ENCODE data around the gene FIGNL1. TPM values are rescaled to one million over a fixed set of nuclear protein-coding genes. Genes with fewer than 3 reads are reported as not detected.
A peak's percentile ranks its signal among the peaks of the same experiment; 100 is the strongest.
"Not testable (repeated sequence)": the region's sequence is repeated elsewhere in the genome, so short reads cannot be mapped to it uniquely, and the experiment has no call there.

FIGNL1 gene
- total RNA-seq, 4 donors from 2014 or later: 3.3 to 6.1 (median 4.5) TPM

DNA sequence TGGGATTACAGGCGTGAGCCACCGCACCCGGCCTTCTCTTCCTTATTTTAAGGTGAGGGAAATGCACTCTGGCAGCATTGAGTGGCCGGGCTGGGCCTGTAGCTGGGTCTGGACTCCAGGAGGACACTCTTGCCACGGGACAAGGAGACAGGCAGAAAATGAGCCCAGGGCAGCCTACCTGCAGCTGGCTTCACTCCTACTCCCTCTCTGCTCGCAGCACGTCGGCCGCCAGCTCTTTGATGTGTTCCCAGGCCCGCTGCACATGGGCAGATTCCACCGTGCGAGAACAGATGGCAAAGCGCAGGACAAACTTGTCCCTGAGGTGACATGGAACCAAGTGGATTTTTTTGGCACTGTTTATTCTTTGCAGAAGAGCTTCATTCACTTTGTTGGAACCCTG is 12.9 kb upstream of the FIGNL1 start:
- peak; percentile 92 for DNase-seq (ENCODE audit: extremely low spot score)
- WGBS: 90% methylated on average over 13 of the region's 13 CpGs
- H3K27ac ChIP-seq (replicated peaks in 1 of 4): no peak overlapping the region
- H3K4me3 ChIP-seq: no peak overlapping the region
- TF ChIP-seq, protein P1, sequence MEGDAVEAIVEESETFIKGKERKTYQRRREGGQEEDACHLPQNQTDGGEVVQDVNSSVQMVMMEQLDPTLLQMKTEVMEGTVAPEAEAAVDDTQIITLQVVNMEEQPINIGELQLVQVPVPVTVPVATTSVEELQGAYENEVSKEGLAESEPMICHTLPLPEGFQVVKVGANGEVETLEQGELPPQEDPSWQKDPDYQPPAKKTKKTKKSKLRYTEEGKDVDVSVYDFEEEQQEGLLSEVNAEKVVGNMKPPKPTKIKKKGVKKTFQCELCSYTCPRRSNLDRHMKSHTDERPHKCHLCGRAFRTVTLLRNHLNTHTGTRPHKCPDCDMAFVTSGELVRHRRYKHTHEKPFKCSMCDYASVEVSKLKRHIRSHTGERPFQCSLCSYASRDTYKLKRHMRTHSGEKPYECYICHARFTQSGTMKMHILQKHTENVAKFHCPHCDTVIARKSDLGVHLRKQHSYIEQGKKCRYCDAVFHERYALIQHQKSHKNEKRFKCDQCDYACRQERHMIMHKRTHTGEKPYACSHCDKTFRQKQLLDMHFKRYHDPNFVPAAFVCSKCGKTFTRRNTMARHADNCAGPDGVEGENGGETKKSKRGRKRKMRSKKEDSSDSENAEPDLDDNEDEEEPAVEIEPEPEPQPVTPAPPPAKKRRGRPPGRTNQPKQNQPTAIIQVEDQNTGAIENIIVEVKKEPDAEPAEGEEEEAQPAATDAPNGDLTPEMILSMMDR (IDR thresholded peaks at IDR 0.05): no peak
- TF ChIP-seq POLR2AphosphoS5 (IDR thresholded peaks at IDR 0.05) (no peak), POLR2A (IDR thresholded peaks at IDR 0.05; ENCODE audit: low read depth) (no peak), EP300 (IDR thresholded peaks at IDR 0.05) (no peak)
- no peaks in the 10 kb centered on the region for H3K36me3 ChIP-seq
- no peaks in the 10 kb centered on the region for H3K9me3 ChIP-seq
- no peaks in the 10 kb centered on the region for H3K27me3 ChIP-seq
- peaks cover 4 to 5% (median 4%) of the 10 kb centered on the region in 4 donors for H3K4me1 ChIP-seq
- intact Hi-C loops (cut with DNase I): loop anchor here (10.0 kb wide), 2 partner anchors 342 to 602 kb away; no protein-coding TSS in a partner anchor

- Histone ChIP-seq H3K4me1 (no peaks in the 10 kb centered on the region), H3K9me3 (no peaks in the 10 kb centered on the region), H3K27me3 (no peaks in the 10 kb centered on the region), H3K4me3 (no peak overlapping the region), H3K27ac (replicated peaks in 1 of 4) (no peak overlapping the region), H3K36me3 (no peaks in the 10 kb centered on the region)
- TF ChIP-seq POLR2AphosphoS5 (IDR thresholded peaks at IDR 0.05): no peak
- TF ChIP-seq POLR2A (IDR thresholded peaks at IDR 0.05; ENCODE audit: low read depth): no peak
- TF ChIP-seq, protein P1 (IDR thresholded peaks at IDR 0.05): no peak
- no peak for TF ChIP-seq EP300 (IDR thresholded peaks at IDR 0.05)
- WGBS: 58% methylated on average over 4 of the region's 4 CpGs
- intact Hi-C loops (cut with DNase I): loop anchor here (10.0 kb wide), 2 partner anchors 342 to 602 kb away; no protein-coding TSS in a partner anchor
- no peak for DNase-seq (ENCODE audit: extremely low spot score)
Measured at GRCh38 chr7:50462361-50462760, 12.2 kb upstream of the FIGNL1 start.

- DNase-seq (ENCODE audit: extremely low spot score): no peak
- no peak overlapping the region for H3K4me3 ChIP-seq
- H3K9me3 ChIP-seq: no peaks in the 10 kb centered on the region
- no peak overlapping the region for H3K27ac ChIP-seq (replicated peaks in 1 of 4)
- TF ChIP-seq POLR2A (IDR thresholded peaks at IDR 0.05; ENCODE audit: low read depth) (no peak), EP300 (IDR thresholded peaks at IDR 0.05) (no peak), POLR2AphosphoS5 (IDR thresholded peaks at IDR 0.05) (no peak)
- TF ChIP-seq, protein P1 (IDR thresholded peaks at IDR 0.05): no peak
- no peaks in the 10 kb centered on the region for H3K27me3 ChIP-seq
- intact Hi-C loops (cut with DNase I): loop anchor here (10.0 kb wide), 2 partner anchors 343 to 603 kb away; no protein-coding TSS in a partner anchor
- no peaks in the 10 kb centered on the region for H3K36me3 ChIP-seq
- no peaks in the 10 kb centered on the region for H3K4me1 ChIP-seq
- WGBS: 100% methylated on average over 1 of the region's 1 CpG
Measured at GRCh38 chr7:50461695-50462094, 11.5 kb upstream of the FIGNL1 start.

- DNase-seq (ENCODE audit: extremely low spot score); H3K36me3 ChIP-seq; H3K27me3 ChIP-seq; H3K4me1 ChIP-seq; H3K9me3 ChIP-seq; intact Hi-C loops (cut with DNase I); H3K4me3 ChIP-seq; H3K27ac ChIP-seq (replicated peaks in 1 of 4): not testable (repeated sequence)
- WGBS: no CpG with 5 or more reads among the region's 27 CpGs
Measured at GRCh38 chr7:50459183-50459582, 9.0 kb upstream of the FIGNL1 start.

DNA sequence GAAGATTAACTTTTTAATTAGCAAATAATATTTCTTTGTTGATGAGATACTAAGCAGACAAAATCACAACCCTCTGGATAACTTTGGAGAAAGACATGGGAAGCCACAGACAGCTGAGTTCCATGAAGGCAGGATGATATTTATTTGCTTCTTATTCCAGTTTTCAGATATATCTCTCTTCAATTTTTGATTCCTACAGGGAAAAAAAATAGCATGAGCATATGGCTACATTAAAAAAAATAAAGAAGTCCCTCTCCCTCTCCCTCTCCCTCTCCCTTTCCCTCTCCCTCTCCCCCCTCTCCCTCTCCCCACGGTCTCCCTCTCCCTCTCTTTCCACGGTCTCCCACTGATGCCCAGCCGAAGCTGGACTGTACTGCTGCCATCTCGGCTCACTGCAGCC is 8.5 kb upstream of the FIGNL1 start:
- H3K27me3 ChIP-seq; H3K9me3 ChIP-seq; H3K4me1 ChIP-seq; H3K36me3 ChIP-seq; H3K27ac ChIP-seq (replicated peaks in 1 of 4); intact Hi-C loops (cut with DNase I); H3K4me3 ChIP-seq: not testable (repeated sequence)
- peak; percentile 5 for DNase-seq (ENCODE audit: extremely low spot score)
- 93% methylated on average over 4 of the region's 4 CpGs for WGBS

DNA sequence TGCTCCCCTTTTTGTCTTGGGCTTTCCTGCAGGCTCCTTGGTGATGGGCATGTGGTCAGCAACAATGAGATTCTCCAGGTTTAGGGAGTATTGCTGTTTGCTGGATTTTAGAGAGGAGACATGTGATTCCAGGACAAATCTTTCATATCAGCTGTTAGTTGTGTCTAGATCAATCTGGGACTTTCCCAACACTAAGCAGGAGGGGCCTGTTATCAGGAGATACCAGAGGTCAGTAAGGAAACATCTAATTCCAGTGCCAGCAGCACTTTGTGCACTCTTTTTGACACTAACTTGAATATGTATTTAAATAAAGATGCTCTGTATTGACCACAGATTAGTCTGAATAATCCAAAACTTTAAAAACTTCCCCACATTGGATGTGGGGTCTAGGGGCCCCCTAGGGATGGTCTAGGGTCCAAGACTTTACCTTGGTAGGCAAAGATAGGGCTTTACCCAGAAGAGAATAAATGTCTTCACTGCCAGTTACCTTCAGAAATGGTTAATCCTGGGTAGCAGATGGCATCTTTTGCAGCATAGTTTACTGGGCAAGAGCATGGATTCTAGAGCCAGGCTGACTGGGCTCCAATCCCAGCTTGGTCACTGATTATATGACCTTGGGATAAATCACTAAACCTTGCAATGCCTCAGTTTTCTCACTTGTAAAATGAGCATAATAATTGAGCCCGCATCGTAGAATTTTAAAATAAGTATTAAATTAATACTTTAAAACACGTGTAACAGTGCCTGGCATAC is 6.4 kb upstream of the FIGNL1 start:
- WGBS: 74% methylated on average over 3 of the region's 3 CpGs
- Histone ChIP-seq H3K9me3 (no peaks in the 10 kb centered on the region), H3K4me1 (no peaks in the 10 kb centered on the region), H3K27ac (replicated peaks in 1 of 4) (no peak overlapping the region), H3K36me3 (no peaks in the 10 kb centered on the region), H3K27me3 (no peaks in the 10 kb centered on the region), H3K4me3 (no peak overlapping the region)
- no peak for DNase-seq (ENCODE audit: extremely low spot score)
- TF ChIP-seq POLR2A (IDR thresholded peaks at IDR 0.05; ENCODE audit: low read depth) (no peak), POLR2AphosphoS5 (IDR thresholded peaks at IDR 0.05) (no peak), EP300 (IDR thresholded peaks at IDR 0.05) (no peak)
- TF ChIP-seq, protein P1 (IDR thresholded peaks at IDR 0.05): no peak
- intact Hi-C loops (cut with DNase I): no loop called here

Data from esophagus muscularis mucosa (tissue), 4 donors.